Ecto neural progenitor cell (in vitro differentiated cells): ENCODE measurements around the gene ATOH1.

Source experiments
- DNase-seq: peaks from one replicate; pipeline ENCODE4 v3.0.0-alpha.2; 2018; ENCODE audit warnings: low spot score

The ATOH1 gene

DNA sequence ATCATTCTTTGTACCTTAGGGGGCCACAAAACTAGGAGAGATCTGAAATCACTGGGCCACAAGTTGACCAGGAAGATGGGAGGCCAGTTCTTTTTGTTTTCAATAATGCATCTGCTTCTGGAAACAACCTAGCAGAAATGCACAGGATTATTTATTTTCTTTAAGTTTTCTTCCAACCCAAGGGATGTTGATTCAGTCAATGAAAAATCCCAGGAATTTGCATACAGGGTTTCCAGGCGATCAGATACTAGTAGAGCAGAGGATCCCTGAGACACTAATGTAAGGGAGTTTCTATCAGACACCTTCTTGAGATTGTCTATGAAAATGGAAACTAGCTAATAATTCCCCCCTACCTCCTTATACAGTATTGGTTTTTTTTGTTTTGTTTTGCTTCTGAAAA is 7.4 kb downstream of the ATOH1 start:
- no peak for DNase-seq

GRCh38 chr4:93839704-93840103 is 11.2 kb downstream of the ATOH1 start:
- DNase-seq = no peak

- no peak for DNase-seq
Observed at GRCh38 chr4:93841803-93842345, 13.3 kb downstream of the ATOH1 start.

GRCh38 chr4:93842601-93843252 is 14.2 kb downstream of the ATOH1 start:
- DNase-seq = no peak

- DNase-seq = no peak
Observed at GRCh38 chr4:93843772-93844171, 15.2 kb downstream of the ATOH1 start.

DNA sequence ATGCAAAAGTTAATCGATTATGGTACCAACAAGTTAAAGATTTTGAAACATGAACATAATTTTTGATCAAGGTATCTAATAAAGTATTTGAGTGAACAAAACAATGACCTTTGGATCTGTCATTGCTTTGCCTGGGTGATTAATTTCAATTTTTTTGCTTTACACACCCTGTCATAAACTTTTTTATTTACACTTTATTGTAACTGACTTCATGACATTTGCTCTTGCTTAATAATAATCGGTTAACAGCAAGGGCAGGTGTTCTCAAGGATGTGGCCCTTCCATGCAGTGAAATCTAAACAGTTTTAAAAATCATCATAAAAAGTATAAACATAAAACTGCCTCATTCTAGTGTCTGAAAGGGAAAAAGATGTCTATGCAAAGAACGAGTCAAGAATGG is 24.1 kb downstream of the ATOH1 start:
- DNase-seq = no peak

GRCh38 chr4:93855926-93856325 is 27.4 kb downstream of the ATOH1 start:
- DNase-seq = no peak

DNA sequence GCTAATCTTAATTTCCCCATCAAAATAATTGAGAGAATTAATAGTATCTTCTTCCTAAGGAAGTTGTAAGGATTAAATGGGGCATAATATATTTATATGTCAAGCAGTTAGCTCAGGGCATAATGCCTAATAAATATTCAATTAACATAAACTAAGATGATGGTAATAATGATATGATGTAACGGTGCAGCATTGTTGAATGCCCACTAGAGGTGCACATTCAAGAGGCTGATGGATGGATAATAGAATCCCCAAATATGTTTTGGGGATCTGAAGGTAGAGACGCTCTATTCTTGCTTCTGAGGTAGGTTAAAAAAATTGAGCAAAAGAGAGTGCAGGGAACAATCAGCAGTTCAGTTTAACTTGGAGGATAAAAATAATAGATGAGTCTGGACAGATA is 37.1 kb downstream of the ATOH1 start:
- no peak for DNase-seq

DNA sequence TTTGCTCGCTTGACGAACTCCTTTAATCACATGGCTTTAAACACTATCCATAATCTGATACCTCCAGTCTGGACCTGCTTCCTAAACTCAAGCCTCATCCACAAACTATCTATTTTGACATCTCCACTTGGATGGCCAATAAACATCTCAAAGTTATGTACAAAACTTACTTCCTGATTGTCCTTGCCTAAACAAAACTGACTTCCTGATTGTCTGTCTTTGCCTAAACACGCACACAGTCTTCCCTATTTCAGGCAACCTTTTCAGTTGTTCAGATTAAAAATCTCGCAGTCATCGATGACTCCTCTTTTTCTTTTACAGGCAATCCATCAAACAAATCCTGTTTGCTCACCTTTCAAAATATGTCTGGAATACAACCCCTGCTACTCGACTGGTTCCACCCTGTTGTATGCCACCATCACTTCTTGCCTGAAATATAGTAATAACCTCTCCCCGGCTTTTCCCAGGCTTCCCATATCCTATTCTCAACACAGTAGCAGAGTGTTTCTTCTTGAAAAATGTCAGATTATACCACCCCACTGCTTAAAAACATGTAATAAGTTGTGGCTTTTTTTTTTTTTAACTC is 39.0 kb downstream of the ATOH1 start:
- no peak for DNase-seq

DNA sequence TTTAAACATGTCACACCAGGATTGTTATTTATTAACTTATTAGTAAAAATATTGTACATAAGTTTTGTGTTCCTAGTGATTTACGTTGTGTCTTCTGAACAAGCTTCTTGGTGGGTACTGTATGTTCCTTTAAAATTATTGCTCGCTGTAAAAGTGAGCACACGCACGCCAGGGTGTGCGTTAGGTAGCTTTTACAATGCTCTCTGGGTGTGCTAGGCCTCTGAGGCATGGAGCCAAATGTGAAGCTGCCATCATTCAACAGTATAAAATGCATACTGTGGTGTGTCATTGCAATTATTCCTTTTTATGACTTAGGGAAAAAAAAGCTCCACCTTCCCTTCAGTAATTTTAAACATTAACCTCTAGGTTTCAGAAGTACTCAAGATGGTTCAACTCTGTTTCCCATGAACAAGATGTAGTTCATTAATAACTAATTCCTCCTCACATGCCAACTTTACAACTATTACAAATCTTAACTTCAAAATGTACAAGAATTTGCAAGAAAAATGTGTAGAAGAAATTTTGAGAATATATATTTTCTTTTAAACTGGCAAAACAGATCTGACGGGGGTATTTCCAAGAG is 42.4 kb downstream of the ATOH1 start:
- DNase-seq = no peak

- DNase-seq = no peak
Observed at GRCh38 chr4:93876754-93877153, 48.2 kb downstream of the ATOH1 start.

GRCh38 chr4:93878566-93878965 is 50.0 kb downstream of the ATOH1 start:
- DNase-seq = no peak

- no peak for DNase-seq
Observed at GRCh38 chr4:93879919-93880318, 51.4 kb downstream of the ATOH1 start.
